HT-29 (cell line): ENCODE data around the gene REP15. TPM values are rescaled to one million over a fixed set of nuclear protein-coding genes. Genes with fewer than 3 reads are reported as not detected.
"Not testable (repeated sequence)": the region's sequence is repeated elsewhere in the genome, so short reads cannot be mapped to it uniquely, and the experiment has no call there.

Experiments
- DNase-seq: peaks from one replicate; pipeline ENCODE4 v3.0.0-alpha.2; 2015; ENCODE audit warnings: low spot score
- total RNA-seq: library from RNA; depleted of rRNA; stranded (reverse); fragments of >200 nt; shearing (Covaris generic); gene quantifications from 2 replicates; pipeline ENCODE4 v1.2.3, GENCODE V29; 2014; rRNA removed

Gene REP15, protein sequence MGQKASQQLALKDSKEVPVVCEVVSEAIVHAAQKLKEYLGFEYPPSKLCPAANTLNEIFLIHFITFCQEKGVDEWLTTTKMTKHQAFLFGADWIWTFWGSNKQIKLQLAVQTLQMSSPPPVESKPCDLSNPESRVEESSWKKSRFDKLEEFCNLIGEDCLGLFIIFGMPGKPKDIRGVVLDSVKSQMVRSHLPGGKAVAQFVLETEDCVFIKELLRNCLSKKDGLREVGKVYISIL
- total RNA-seq: 0.38 and 0.57 TPM in 2 replicates

DNA sequence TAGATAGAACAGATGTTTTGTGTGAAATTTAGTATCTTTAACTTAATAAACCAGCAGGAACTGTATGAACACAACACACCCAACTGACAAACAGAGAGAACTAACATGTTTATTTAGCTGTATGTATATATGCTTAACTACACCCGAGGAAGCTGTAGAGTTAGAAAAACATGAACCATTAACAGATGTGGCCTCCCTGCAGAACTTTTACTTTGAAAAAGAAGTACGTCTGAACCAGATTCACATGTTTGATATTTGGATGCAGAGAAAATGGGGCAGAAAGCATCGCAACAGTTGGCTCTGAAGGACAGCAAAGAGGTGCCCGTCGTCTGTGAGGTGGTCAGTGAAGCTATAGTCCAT lies at the start of gene REP15:
Gene REP15, plus strand, starts transcription at position 155 of the 360 bp plus-strand sequence. Its CDS starts 116 bp downstream, at position 271.
- DNase-seq: no peak

DNA sequence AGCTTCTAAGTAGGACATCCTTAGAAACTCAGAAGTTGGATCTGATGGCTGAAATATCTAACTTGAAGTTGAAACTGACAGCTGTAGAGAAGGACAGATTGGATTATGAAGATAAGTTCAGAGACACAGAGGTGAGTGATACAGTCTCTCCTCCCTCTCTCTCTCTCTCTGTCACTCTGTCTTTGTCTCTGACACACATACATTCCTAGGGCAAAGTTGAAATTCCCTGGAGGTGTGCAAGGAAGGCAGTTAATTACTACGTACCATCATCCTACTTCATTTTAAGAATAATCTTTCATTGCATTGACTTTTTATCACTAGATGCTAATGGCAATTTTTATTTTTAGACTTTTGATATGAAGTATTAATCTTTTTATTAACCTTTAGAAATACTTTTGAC lies 46.2 kb upstream of the REP15 start:
- no peak for DNase-seq

GRCh38 chr12:27651201-27651600 lies 45.0 kb upstream of the REP15 start:
- DNase-seq: no peak

- DNase-seq: peak; percentile 91
These were observed 44.0 kb upstream of the REP15 start for GRCh38 chr12:27652174-27652763.

DNA sequence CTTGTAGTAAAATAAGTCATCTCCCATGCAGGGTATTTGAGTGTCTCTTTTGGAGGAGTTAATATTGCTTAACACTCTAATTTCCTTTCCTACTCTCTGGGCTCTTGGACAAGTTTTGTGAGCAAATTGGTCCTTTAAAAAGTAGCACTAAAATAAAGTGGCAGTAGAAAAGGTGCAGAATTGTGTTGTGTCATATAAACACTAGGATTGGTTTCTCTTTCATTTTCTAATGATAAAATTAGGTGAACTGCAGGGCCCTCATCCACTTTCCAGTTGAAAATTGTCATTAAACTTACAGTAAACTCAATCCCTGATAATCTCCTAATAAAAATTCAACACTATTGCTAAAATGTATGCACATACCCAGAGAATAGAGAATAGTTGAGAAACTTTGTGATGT lies 42.6 kb upstream of the REP15 start:
- DNase-seq: no peak

GRCh38 chr12:27655476-27655875 lies 40.8 kb upstream of the REP15 start:
- not testable (repeated sequence) for DNase-seq

GRCh38 chr12:27657296-27657695 lies 39.0 kb upstream of the REP15 start:
- DNase-seq: no peak

- no peak for DNase-seq
These were observed 30.5 kb upstream of the REP15 start for GRCh38 chr12:27665704-27666103.

DNA sequence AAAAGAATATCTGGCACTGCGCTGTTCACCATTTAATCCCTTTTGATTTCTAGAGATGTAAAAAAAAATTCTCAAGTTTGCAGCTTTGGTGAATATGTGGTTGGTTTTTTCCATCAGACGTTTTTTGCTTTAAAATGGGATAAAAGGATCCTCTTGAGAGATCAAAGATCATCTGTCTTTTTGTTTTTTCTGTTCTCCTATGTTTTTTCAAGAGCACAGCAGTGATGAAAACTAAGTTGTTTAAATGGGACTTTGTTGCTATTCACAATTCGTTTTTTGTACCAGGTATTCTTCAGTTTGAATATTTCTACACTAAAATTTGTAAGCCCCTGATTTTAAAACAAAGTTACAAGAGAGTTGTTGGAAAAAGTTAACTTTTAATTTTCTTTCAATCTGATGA lies 29.7 kb upstream of the REP15 start:
- no peak for DNase-seq

- DNase-seq: no peak
These were observed 28.7 kb upstream of the REP15 start for GRCh38 chr12:27667540-27667939.

DNA sequence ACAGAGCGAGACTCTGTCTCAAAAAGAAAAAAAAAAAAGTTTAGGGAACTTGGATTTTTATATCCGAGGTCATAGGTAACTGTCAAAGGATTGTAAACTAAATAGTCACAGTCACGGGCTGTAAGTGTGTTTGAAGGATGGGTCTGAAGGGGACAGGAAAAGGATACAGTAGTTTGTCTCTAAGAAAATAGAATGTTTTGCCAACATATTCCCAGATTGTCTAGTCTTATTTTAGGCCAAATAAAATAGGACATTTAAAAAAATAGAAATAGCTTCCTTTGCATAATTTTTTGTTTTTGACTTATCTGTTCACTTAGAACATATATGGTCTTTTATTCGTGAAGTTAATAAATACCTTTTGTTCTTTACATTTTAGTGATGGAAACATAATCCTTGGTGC lies 24.2 kb upstream of the REP15 start:
- DNase-seq: no peak

DNA sequence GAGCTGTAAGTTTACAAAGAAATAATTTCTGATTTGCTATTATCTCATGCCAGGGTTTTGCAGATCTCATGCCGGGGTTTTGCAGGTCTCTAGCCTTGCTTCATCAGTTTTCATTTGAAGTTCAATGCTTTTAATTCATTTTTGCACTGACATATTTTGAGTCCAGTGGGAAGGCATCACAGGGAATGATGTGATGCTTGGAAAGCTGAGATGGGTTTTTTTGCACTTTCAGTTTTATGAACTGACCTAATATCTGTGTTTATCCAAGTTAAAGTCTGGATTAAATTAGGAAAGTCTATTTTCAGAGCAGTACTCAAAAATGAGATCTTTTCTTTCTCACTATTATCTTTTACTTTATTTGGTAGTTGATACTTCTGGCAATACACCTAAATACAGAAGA lies 23.6 kb upstream of the REP15 start:
- DNase-seq: no peak

DNA sequence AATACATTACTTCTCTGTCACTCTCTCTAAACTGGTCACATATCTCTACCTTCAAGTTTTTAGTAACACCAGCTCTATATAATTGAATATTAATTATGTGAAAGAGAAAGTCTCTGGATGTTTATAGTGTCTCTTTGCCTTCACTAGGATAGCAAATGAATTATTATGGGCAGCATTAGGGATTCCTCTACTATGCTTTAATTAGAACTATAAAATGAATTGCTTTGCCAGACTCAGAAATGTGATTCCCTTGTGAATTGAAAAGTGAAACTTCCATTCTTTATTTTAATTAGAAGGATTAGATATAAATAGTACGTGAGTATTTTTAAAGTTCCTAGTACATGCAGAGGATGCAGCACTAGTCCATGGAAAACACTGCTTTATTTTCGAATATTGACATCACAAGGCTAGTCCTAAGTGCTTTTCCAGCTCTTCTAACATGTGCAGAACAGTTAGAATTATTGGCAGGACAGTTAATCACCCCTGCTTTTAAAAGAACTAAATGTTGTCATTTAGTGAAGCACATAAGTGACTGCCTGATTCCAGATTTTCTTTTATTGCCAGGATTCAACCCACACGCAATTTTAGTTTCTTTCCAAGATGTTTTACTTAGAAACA lies 23.0 kb upstream of the REP15 start:
- no peak for DNase-seq

DNA sequence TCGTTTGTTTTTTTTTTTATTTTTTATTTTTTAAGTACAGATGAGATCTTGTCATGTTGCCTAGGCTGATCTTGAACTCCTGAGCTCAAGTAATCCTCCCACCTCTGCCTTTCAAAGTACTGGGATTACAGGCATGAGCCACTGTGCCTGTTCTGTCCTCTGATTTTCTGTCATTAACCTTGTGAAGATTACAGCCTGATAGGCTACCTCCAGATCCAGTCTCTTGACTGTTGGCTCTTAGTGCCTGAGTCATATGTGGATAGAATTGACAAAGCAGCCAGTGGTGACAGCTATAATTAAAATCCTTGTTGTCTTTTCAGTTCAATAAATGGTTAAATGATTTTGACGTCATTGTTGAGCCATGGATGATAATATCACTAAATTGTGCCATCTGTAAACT lies 21.3 kb upstream of the REP15 start:
- DNase-seq: no peak

DNA sequence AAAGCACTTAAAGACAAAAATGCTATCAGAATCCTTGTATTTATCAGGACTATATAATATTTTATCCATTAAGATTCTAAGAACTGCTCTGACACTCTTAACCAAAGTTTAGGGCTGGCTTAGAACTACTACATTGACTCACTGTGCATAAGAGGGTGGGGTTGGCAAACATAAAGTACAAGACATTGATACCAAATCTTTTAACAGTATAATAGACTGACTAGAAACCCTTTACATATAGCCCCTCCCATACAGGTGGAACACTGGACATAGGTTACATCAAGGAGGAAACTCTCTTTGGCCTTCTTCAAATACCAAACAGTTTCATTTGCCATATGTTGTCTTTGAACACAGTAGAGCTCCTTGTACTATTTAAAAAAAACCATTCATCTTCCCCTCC lies 15.6 kb upstream of the REP15 start:
- DNase-seq: no peak

GRCh38 chr12:27682534-27682933 lies 13.7 kb upstream of the REP15 start:
- DNase-seq: no peak

DNA sequence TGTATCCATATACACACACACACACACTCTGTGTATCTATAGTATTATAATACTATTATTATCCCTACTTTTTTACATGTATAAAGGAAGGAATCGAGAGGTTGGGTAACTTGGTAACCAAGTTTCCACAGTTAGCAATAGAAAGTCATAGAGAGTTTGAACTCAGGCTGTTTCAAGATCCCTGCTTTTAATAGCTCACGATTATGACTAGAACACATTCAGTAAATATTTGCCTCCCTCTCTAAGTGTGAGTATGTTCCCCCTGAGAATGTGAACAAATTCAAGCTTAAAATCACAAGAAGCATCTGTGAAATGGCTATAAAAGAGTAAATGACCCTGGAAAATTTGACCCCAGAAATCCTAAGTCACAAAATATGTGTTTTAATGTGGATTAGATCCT lies 11.0 kb upstream of the REP15 start:
- no peak for DNase-seq

DNA sequence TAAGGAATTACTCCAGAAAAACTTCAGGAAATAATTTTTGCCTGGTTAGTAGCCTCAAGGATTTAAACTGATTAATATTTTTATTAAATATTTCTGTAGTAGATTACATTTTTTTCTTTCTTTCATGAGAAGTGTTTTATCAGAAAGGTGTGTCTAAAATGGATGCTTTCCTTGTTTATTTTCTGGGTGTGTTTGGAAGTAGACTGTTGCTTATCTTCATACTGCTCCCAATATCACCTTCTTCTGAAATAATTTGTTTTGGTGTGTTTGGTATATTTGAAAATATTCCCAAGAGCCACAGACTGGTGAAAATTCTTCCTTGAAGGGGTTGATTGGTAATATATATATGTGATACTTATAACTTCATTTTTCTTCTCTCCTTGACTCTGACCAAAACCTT lies 10.1 kb upstream of the REP15 start:
- no peak for DNase-seq

GRCh38 chr12:27688671-27689070 lies 7.6 kb upstream of the REP15 start:
- DNase-seq: no peak

- DNase-seq: no peak
These were observed 6.6 kb upstream of the REP15 start for GRCh38 chr12:27689558-27690180.

DNA sequence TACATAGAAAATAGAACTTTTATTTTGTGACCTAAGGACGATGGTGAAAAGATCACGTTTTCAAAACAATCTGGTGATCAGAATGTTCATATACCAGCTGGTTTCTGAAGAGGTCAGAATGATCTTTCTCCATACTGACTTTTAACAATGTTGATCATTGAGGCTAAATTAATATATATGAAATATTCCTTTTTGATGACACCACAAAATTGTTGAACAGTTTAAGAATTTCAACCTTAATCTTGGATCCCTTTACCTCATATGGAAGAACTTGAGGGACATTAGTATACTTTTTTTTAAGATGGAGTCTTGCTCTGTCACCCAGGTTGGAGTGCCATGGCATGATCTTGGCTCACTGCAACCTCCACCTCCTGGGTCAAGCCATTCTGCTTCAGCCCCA lies 2.8 kb upstream of the REP15 start:
- no peak for DNase-seq

DNA sequence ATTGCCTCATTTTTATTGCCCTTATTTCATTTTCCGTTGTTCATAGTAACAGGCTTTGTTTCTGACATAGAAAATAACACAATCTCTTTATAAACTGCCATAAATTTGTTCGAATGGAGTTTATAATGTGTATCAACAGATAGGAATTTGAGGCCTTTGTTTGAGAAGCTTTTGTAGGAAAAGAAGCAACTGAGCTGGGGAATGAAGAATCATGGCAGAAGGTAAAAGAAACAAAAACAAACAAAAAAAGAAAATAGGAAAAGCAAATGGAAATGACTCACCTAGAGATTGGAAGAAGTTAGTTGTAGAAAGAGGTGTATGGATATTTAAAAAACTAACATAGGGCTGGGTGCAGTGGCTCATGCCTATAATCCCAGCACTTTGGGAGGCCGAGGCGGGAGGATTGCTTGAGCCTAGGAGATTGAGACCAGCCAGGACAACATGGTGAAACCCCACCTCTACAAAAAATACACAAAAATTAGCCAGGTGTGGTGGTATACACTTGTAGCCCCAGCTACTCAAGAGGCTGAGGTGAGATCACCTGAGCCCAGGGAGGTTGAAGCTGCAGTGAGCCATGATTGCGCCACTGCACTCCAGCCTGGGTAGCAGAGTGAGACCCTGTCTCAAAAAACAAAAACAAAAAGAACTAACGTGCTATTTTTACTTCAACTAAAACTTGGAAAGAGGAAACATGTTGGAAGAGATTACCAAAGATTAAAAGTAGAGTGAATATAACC lies 523 bp upstream of the REP15 start:
- no peak for DNase-seq
